Esophagus (tissue), 2 donors: ENCODE data around the gene ARAP1. TPM values are rescaled to one million over a fixed set of nuclear protein-coding genes. Genes with fewer than 3 reads are reported as not detected.

Source experiments
- H3K27ac ChIP-seq, 2 donors: one replicate each; pipeline ENCODE4 v1.5.1; 2013; ENCODE audit warnings: low read depth in 2 of 2, mild to moderate bottlenecking in 2 of 2, inconsistent platforms in 1 of 2, low read length in 1 of 2, moderate library complexity in 1 of 2
- H3K27me3 ChIP-seq, 2 donors: one replicate each; pipeline ENCODE4 v1.6.1; 2013; ENCODE audit warnings: low read length in 2 of 2, control low read depth in 1 of 2, mild to moderate bottlenecking in 1 of 2; ENCODE audit not compliant: insufficient read depth in 2 of 2, control insufficient read depth in 1 of 2
- H3K36me3 ChIP-seq, 2 donors: one replicate each; pipeline ENCODE4 v1.6.1; 2013; ENCODE audit warnings: low read length in 1 of 2; ENCODE audit not compliant: control insufficient read depth in 2 of 2, insufficient read depth in 2 of 2
- H3K4me1 ChIP-seq, 2 donors: one replicate each; pipeline ENCODE4 v1.6.1; 2013; ENCODE audit warnings: low read length in 1 of 2; ENCODE audit not compliant: control insufficient read depth in 2 of 2, insufficient read depth in 2 of 2
- H3K4me3 ChIP-seq, 2 donors: one replicate each; pipeline ENCODE4 v1.5.1; 2013; ENCODE audit warnings: low read length in 2 of 2, mild to moderate bottlenecking in 2 of 2, low read depth in 1 of 2, moderate library complexity in 1 of 2
- H3K9me3 ChIP-seq, 2 donors: one replicate each; pipeline ENCODE4 v1.6.1; 2013; ENCODE audit warnings: mild to moderate bottlenecking in 2 of 2, low read depth in 1 of 2, low read length in 1 of 2, moderate library complexity in 1 of 2; ENCODE audit not compliant: control insufficient read depth in 2 of 2, insufficient read depth in 1 of 2
- WGBS, 2 donors: extraction: QIAGEN DNeasy Blood & Tissue Kit; methylation state at CpG; one replicate each; pipeline ENCODE4 v1.1.7; 2013; 5-methylcytosine and 5-hydroxymethylcytosine counted together
- polyA plus RNA-seq, 2 donors: library from polyadenylated mRNA; stranded (reverse); fragments of 200-250 nt; gene quantifications; one replicate each; pipeline ENCODE4 v1.2.3, GENCODE V29; 2013
- donor health status: healthy with polysubstance abuse.
- donor health status: Bipolar disorder and iron deficiency.

Gene ARAP1
- polyA plus RNA-seq, 2 donors = 28.4 to 45.3 TPM

- H3K4me3 ChIP-seq = no peak overlapping the region
- 62% methylated on average over 4 of the region's 4 CpGs for WGBS, 2 donors
- no peaks in the 10 kb centered on the region for H3K36me3 ChIP-seq
- H3K4me1 ChIP-seq = peaks cover 0 to 4% of the 10 kb centered on the region in 2 donors
- H3K27ac ChIP-seq = no peak overlapping the region
- peaks cover 0 to 14% of the 10 kb centered on the region in 2 donors for H3K27me3 ChIP-seq
- H3K9me3 ChIP-seq = peaks cover 0 to 2% of the 10 kb centered on the region in 2 donors
Measured at GRCh38 chr11:72672597-72673238, 79.5 kb downstream of the ARAP1 start.

GRCh38 chr11:72671152-72672099 lies 80.8 kb downstream of the ARAP1 start:
- Histone ChIP-seq H3K9me3 (peaks cover 0 to 7% of the 10 kb centered on the region in 2 donors), H3K4me1 (no peaks in the 10 kb centered on the region), H3K27ac (no peak overlapping the region), H3K27me3 (peaks cover 0 to 7% of the 10 kb centered on the region in 2 donors), H3K4me3 (no peak overlapping the region), H3K36me3 (no peaks in the 10 kb centered on the region)
- 60 to 71% methylated on average over 7 to 8 of the region's 8 CpGs for WGBS, 2 donors

DNA sequence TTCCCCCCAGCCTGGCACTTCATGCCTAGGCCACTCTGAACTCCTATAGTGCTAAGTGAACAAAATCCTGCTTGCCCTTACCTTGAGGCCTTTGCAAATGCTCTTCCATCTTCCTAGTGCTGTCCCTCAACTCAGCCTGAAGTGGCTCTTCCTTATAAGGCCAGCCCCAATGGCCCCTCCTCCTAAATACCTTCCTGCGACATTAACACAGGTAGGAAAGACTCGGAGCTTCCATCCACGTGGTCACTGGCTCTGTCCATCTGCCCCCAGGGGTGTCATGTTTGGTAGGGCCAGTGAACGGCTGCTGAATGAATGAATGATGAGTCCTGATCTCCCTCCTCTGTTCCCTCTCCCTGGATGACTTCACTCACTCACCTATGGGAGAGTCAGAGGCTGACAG lies 82.2 kb downstream of the ARAP1 start:
- Histone ChIP-seq H3K27me3 (peaks cover 0 to 7% of the 10 kb centered on the region in 2 donors), H3K36me3 (no peaks in the 10 kb centered on the region), H3K9me3 (peaks cover 0 to 7% of the 10 kb centered on the region in 2 donors), H3K4me1 (no peaks in the 10 kb centered on the region), H3K4me3 (no peak overlapping the region), H3K27ac (no peak overlapping the region)
- WGBS, 2 donors = 41 to 47% methylated on average over 4 of the region's 4 CpGs

GRCh38 chr11:72669527-72669926 lies 82.7 kb downstream of the ARAP1 start:
- Histone ChIP-seq H3K9me3 (peaks cover 0 to 7% of the 10 kb centered on the region in 2 donors), H3K27ac (no peak overlapping the region), H3K4me1 (no peaks in the 10 kb centered on the region), H3K36me3 (no peaks in the 10 kb centered on the region), H3K27me3 (peaks cover 0 to 4% of the 10 kb centered on the region in 2 donors), H3K4me3 (no peak overlapping the region)
- 65 to 72% methylated on average over 8 of the region's 8 CpGs for WGBS, 2 donors

GRCh38 chr11:72668629-72669347 lies 83.4 kb downstream of the ARAP1 start:
- 46% methylated on average over 7 of the region's 7 CpGs for WGBS, 2 donors
- Histone ChIP-seq H3K4me1 (no peaks in the 10 kb centered on the region), H3K4me3 (no peak overlapping the region), H3K36me3 (no peaks in the 10 kb centered on the region), H3K9me3 (peaks cover 0 to 7% of the 10 kb centered on the region in 2 donors), H3K27me3 (peaks cover 0 to 4% of the 10 kb centered on the region in 2 donors), H3K27ac (no peak overlapping the region)

DNA sequence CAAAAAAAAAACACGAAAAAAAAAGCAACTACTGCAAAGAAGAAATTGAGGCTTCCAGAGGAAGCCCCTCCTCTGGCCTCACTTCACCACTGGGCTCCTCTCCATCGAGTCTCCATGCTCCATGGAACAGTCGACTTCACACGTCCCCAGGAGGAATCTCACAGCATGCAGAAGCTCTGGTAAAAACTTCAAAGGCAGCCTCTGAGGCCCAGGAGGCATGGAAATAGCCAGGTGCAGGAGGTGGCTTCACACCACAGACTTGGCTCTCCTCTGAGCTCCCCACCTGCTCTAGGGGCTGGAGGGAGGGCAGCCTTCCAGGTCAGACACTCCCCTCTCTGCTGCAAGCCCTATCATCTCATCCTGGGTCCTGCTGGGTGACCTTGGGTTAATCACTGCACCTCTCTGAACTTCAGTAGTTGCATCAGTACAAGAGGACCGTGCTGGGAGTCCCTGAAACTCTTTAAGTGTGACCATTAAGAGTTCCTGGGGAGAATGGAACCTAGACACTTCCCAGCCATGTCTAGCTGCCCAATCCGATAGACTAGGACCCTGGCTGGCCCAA lies 86.2 kb downstream of the ARAP1 start:
- H3K9me3 ChIP-seq = peaks cover 0 to 7% of the 10 kb centered on the region in 2 donors
- no peaks in the 10 kb centered on the region for H3K4me1 ChIP-seq
- no peaks in the 10 kb centered on the region for H3K27me3 ChIP-seq
- 36 to 41% methylated on average over 6 of the region's 6 CpGs for WGBS, 2 donors
- H3K4me3 ChIP-seq = no peak overlapping the region
- no peaks in the 10 kb centered on the region for H3K36me3 ChIP-seq
- no peak overlapping the region for H3K27ac ChIP-seq

GRCh38 chr11:72662036-72662435 lies 90.2 kb downstream of the ARAP1 start:
- H3K4me1 ChIP-seq = no peaks in the 10 kb centered on the region
- no peak overlapping the region for H3K27ac ChIP-seq
- no peaks in the 10 kb centered on the region for H3K9me3 ChIP-seq
- no peaks in the 10 kb centered on the region for H3K27me3 ChIP-seq
- 79% methylated on average over 5 of the region's 5 CpGs for WGBS, 2 donors
- H3K4me3 ChIP-seq = no peak overlapping the region
- no peaks in the 10 kb centered on the region for H3K36me3 ChIP-seq

- Histone ChIP-seq H3K36me3 (no peaks in the 10 kb centered on the region), H3K4me3 (no peak overlapping the region), H3K9me3 (no peaks in the 10 kb centered on the region), H3K27ac (no peak overlapping the region), H3K4me1 (no peaks in the 10 kb centered on the region), H3K27me3 (no peaks in the 10 kb centered on the region)
- WGBS, 2 donors = 81 to 85% methylated on average over 9 of the region's 9 CpGs
Measured at GRCh38 chr11:72661486-72661885, 90.7 kb downstream of the ARAP1 start.

DNA sequence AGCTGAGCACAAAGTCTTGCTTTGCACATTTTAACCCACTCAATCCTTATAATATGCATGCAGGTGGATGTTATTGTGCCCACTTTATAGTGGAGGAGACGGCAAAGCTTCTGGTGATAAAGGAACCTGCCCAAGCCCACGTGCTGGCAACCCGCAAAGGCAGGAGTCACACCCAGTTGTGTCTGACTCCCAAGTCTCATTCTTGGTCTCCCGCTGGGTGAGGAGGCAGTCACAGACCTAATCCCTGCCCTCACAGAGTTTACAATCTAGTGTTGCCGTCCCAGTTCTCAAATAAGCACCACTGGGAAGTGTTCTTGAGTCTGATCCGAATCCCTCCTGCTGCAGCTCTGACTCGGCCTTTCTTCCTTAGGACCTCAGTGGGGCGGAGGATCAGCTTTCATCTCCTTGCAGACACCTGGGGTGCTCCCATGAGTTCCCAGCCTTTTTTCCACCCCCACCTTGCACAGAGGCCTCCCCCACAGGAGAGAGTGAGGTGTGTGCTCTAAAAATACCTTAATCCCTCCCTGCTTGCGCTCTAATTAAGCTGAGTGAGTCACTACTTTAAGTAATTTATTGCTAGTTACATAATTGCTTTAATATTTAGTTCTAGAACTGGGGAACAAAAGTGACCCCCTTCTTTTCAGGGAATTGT lies 93.1 kb downstream of the ARAP1 start:
- H3K9me3 ChIP-seq = no peaks in the 10 kb centered on the region
- H3K36me3 ChIP-seq = no peaks in the 10 kb centered on the region
- WGBS, 2 donors = 76 to 77% methylated on average over 9 of the region's 9 CpGs
- no peaks in the 10 kb centered on the region for H3K4me1 ChIP-seq
- no peak overlapping the region for H3K4me3 ChIP-seq
- no peaks in the 10 kb centered on the region for H3K27me3 ChIP-seq
- H3K27ac ChIP-seq = no peak overlapping the region
